ENCODE results near the gene SRP72.

SRP72 gene

GRCh38 chr4:56465599-56466295 is 1.7 kb upstream of the SRP72 start:
- no peak for DNase-seq
- ATAC-seq, result no peak

GRCh38 chr4:56466296-56466761 is 1.1 kb upstream of the SRP72 start:
- peak; percentile 45 for ATAC-seq
- peak; percentile 41 for DNase-seq

- DNase-seq, result no peak
- no peak for ATAC-seq
Measured at GRCh38 chr4:56466910-56467283, 520 bp upstream of the SRP72 start.

- ATAC-seq (peak; percentile 39), DNase-seq (no peak)
Measured at GRCh38 chr4:56468097-56468422, 643 bp downstream of the SRP72 start.

GRCh38 chr4:56469489-56470210 is 2.2 kb downstream of the SRP72 start:
- ATAC-seq, result no peak
- no peak for DNase-seq

GRCh38 chr4:56475917-56476316 is 8.5 kb downstream of the SRP72 start:
- ATAC-seq (no peak), DNase-seq (no peak)

GRCh38 chr4:56477192-56477702 is 9.8 kb downstream of the SRP72 start:
- no peak for DNase-seq

GRCh38 chr4:56480691-56481090 is 13.3 kb downstream of the SRP72 start:
- no peak for DNase-seq
- no peak for ATAC-seq

More at GRCh38 chr4:56477192-56477702, 9.8 kb downstream of the SRP72 start:
- ATAC-seq, result no peak

- no peak for ATAC-seq
- DNase-seq, result no peak
Measured at GRCh38 chr4:56496241-56496640, 28.8 kb downstream of the SRP72 start.

GRCh38 chr4:56505269-56506130 is 38.1 kb downstream of the SRP72 start, which contains the start of gene ARL9:
Gene ARL9, plus strand, starts transcription at chr4:56505791. Its CDS starts 72 bp downstream, at chr4:56505863.
- ATAC-seq (peak; percentile 88), DNase-seq (peak; percentile 69)

- DNase-seq (no peak), ATAC-seq (no peak)
Measured at GRCh38 chr4:56511098-56511497, 43.7 kb downstream of the SRP72 start.

GRCh38 chr4:56512166-56512565 is 44.7 kb downstream of the SRP72 start:
- DNase-seq, result no peak

GRCh38 chr4:56513517-56513916 is 46.1 kb downstream of the SRP72 start:
- ATAC-seq (no peak), DNase-seq (no peak)

More at GRCh38 chr4:56512166-56512565, 44.7 kb downstream of the SRP72 start:
- no peak for ATAC-seq

GRCh38 chr4:56530269-56531148 is 63.1 kb downstream of the SRP72 start:
- DNase-seq (peak; percentile 87), ATAC-seq (peak; percentile 100)

GRCh38 chr4:56531149-56531770 is 63.8 kb downstream of the SRP72 start:
- no peak for ATAC-seq
- DNase-seq, result no peak

- no peak for DNase-seq
- no peak for ATAC-seq
Measured at GRCh38 chr4:56531823-56532222, 64.4 kb downstream of the SRP72 start.

- DNase-seq (no peak), ATAC-seq (no peak)
Measured at GRCh38 chr4:56532239-56532638, 64.8 kb downstream of the SRP72 start.

GRCh38 chr4:56535915-56536314 is 68.5 kb downstream of the SRP72 start:
- ATAC-seq (no peak), DNase-seq (no peak)

- ATAC-seq (no peak), DNase-seq (no peak)
Measured at GRCh38 chr4:56537147-56537546, 69.7 kb downstream of the SRP72 start.

GRCh38 chr4:56540826-56541225 is 73.4 kb downstream of the SRP72 start:
- ATAC-seq (no peak), DNase-seq (no peak)

- DNase-seq, result peak; percentile 95
- ATAC-seq, result peak; percentile 99
Measured at GRCh38 chr4:56544573-56545131, 77.2 kb downstream of the SRP72 start.
